Activated CD8-positive, alpha-beta memory T cell treated with anti-CD3 and anti-CD28 coated beads, Interleukin-2, amount 10 ng/mL, durations not matched to agents 7 days and 5 days (primary cell): ENCODE measurements around the gene PRIM1. TPM values are rescaled to one million over a fixed set of nuclear protein-coding genes. Genes with fewer than 3 reads are reported as not detected.
A peak's percentile ranks its signal among the peaks of the same experiment; 100 is the strongest.
"Not testable (repeated sequence)": the region's sequence is repeated elsewhere in the genome, so short reads cannot be mapped to it uniquely, and the experiment has no call there.

Experiments used
- ATAC-seq: fragments of 150-1000 bp; cut with Tn5 transposase; one replicate; pipeline ENCODE4 v1.10.0; 2021; ENCODE audit warnings: moderate library complexity
- CTCF ChIA-PET: fragments of 350-600 bp; sonication (Branson Sonifier 250); formaldehyde crosslinking; loops from one replicate; lab custom pipeline; 2021; ENCODE audit warnings: antibody characterized with exemption; lab: Charles Lee
- DNase-seq: peaks from one replicate; pipeline ENCODE4 v3.0.0-alpha.2; 2020
- H3K27ac Mint-ChIP-seq: one replicate; pipeline ENCODE4 v1.8.0; 2021; ENCODE audit warnings: mild to moderate bottlenecking, mixed read lengths
- H3K27me3 Mint-ChIP-seq: one replicate; pipeline ENCODE4 v1.8.0; 2021; ENCODE audit warnings: mixed read lengths
- H3K36me3 Mint-ChIP-seq: one replicate; pipeline ENCODE4 v1.8.0; 2021; ENCODE audit warnings: mild to moderate bottlenecking, mixed read lengths
- H3K4me1 Mint-ChIP-seq: one replicate; pipeline ENCODE4 v1.8.0; 2021; ENCODE audit warnings: mixed read lengths
- H3K4me3 Mint-ChIP-seq: one replicate; pipeline ENCODE4 v1.8.0; 2021; ENCODE audit warnings: mild to moderate bottlenecking, moderate library complexity, mixed read lengths
- H3K9me3 Mint-ChIP-seq: one replicate; pipeline ENCODE4 v1.8.0; 2022; ENCODE audit warnings: low read depth, mixed read lengths
- total RNA-seq, 2 experiments: library from RNA; stranded (reverse); gene quantifications; one replicate each; pipeline ENCODE4 v1.2.3, GENCODE V29; 2021

The PRIM1 gene
- total RNA-seq, 2 experiments from 2014 or later = 62.9 to 65.3 TPM

- Mint-ChIP-seq H3K27ac (no peak overlapping the region), H3K27me3 (no peaks in the 10 kb centered on the region), H3K9me3 (peaks cover 2% of the 10 kb centered on the region), H3K4me3 (peak overlapping the region; percentile 34), H3K4me1 (peaks cover 38% of the 10 kb centered on the region), H3K36me3 (peaks cover 25% of the 10 kb centered on the region)
- CTCF ChIA-PET = interaction anchor here (0.5 to 10.1 kb wide), 11 partner anchors 9 to 510 kb away, joined by 3 to 107 read pairs (median 3); partner anchors contain the start of gene HSD17B6
- DNase-seq = no peak
- no peak for ATAC-seq
Measured at GRCh38 chr12:56753566-56753965, 1.4 kb upstream of the PRIM1 start.

GRCh38 chr12:56750596-56750995 lies 1.5 kb downstream of the PRIM1 start:
- CTCF ChIA-PET = interaction anchor here (1.1 kb wide), 2 partner anchors 8 to 64 kb away, joined by 3 read pairs; no protein-coding TSS in a partner anchor
- Mint-ChIP-seq H3K36me3 (peaks cover 43% of the 10 kb centered on the region), H3K27ac (peak overlapping the region; percentile 40), H3K4me3 (peak overlapping the region; percentile 92), H3K4me1 (peaks cover 47% of the 10 kb centered on the region)
- DNase-seq, H3K27me3 Mint-ChIP-seq, H3K9me3 Mint-ChIP-seq, ATAC-seq: not testable (repeated sequence)

DNA sequence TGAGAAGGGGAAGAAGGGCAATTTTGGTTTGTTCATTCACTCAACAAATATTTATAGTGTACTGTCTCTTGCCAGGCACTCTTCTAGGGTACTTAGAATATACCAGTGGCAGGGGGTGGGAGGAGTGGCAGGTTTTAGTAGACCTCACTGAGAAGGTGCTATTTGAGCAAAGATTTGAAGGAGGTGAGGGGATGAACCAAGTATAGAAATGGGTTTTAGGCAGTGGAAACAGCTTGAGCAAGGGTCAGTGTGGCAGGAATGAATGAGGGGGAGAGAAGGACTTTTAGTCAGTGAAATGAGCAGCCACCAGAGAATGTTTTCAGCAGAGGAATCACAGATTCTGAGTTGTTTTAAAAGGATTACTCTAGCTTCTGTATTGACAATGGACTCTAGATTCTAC lies 2.3 kb downstream of the PRIM1 start:
- CTCF ChIA-PET = interaction anchor here (1.1 to 1.5 kb wide), 2 partner anchors 64 to 251 kb away, joined by 3 read pairs; no protein-coding TSS in a partner anchor
- no peaks in the 10 kb centered on the region for H3K9me3 Mint-ChIP-seq
- H3K4me1 Mint-ChIP-seq = peaks cover 43% of the 10 kb centered on the region
- peaks cover 46% of the 10 kb centered on the region for H3K36me3 Mint-ChIP-seq
- H3K4me3 Mint-ChIP-seq = peak overlapping the region; percentile 92
- ATAC-seq (no peak), DNase-seq (no peak)
- no peaks in the 10 kb centered on the region for H3K27me3 Mint-ChIP-seq
- peak overlapping the region; percentile 70 for H3K27ac Mint-ChIP-seq

GRCh38 chr12:56749359-56749758 lies 2.8 kb downstream of the PRIM1 start:
- Mint-ChIP-seq H3K4me1 (peaks cover 43% of the 10 kb centered on the region), H3K27ac (peak overlapping the region; percentile 70), H3K27me3 (no peaks in the 10 kb centered on the region), H3K9me3 (no peaks in the 10 kb centered on the region), H3K36me3 (peaks cover 46% of the 10 kb centered on the region), H3K4me3 (no peak overlapping the region)
- no peak for ATAC-seq
- DNase-seq = no peak
- CTCF ChIA-PET = interaction anchor here (1.5 kb wide), 1 partner anchor 252 kb away, joined by 3 read pairs; no protein-coding TSS in a partner anchor

DNA sequence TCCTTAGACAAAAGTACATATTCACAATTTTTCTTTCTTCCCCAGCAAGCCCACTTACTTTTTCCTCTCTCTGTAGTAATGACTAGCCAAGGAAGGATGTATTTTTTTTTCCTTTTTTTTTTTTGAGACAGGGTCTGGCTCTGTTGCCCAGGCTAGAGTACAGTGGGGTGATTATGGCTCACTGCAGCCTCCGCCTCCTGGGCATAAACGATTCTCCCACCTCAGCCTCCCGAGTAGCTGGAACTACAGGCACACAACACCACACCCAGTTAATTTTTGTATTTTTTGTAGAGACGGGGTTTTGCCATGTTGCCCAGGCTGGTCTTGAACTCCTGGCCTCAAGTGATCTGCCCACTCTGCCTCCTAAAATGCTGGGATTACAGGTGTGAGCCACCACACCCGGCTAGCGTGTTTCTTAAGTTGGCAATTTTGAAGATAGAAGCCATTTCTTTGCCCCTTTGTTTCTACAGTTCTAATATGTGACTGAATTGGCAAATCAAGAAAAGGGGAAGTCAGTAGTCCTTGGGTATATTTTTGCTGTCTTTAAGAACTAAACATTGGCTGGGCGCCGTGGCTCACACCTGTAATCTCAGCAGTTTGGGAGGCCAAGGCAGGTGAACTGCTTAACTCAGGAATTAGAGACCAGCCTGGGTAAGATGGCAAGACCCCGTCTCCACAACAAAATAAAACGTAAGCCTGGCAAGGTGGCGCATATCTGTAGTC lies 23.8 kb downstream of the PRIM1 start:
- no peaks in the 10 kb centered on the region for H3K27me3 Mint-ChIP-seq
- DNase-seq (no peak), ATAC-seq (no peak)
- no peak overlapping the region for H3K4me3 Mint-ChIP-seq
- no peaks in the 10 kb centered on the region for H3K9me3 Mint-ChIP-seq
- H3K27ac Mint-ChIP-seq = peak overlapping the region; percentile 24
- CTCF ChIA-PET = interaction anchor here (1.2 kb wide), 1 partner anchor 384 kb away, joined by 3 read pairs; no protein-coding TSS in a partner anchor
- H3K36me3 Mint-ChIP-seq = peaks cover 59% of the 10 kb centered on the region
- peaks cover 19% of the 10 kb centered on the region for H3K4me1 Mint-ChIP-seq

GRCh38 chr12:56726196-56726675 lies 25.9 kb downstream of the PRIM1 start:
- CTCF ChIA-PET = interaction anchor here (0.9 to 2.4 kb wide), 8 partner anchors 14 to 91 kb away, joined by 3 to 6 read pairs (median 4); partner anchors contain the start of genes HSD17B6, PRIM1 and PTGES3
- not testable (repeated sequence) for H3K9me3 Mint-ChIP-seq, ATAC-seq, DNase-seq, H3K27me3 Mint-ChIP-seq
- peaks cover 64% of the 10 kb centered on the region for H3K36me3 Mint-ChIP-seq
- peak overlapping the region; percentile 98 for H3K4me3 Mint-ChIP-seq
- peak overlapping the region; percentile 96 for H3K27ac Mint-ChIP-seq
- peaks cover 39% of the 10 kb centered on the region for H3K4me1 Mint-ChIP-seq

- DNase-seq (no peak), ATAC-seq (no peak)
- no peaks in the 10 kb centered on the region for H3K9me3 Mint-ChIP-seq
- H3K27ac Mint-ChIP-seq = peak overlapping the region; percentile 96
- no peaks in the 10 kb centered on the region for H3K27me3 Mint-ChIP-seq
- peaks cover 44% of the 10 kb centered on the region for H3K4me1 Mint-ChIP-seq
- CTCF ChIA-PET = interaction anchor here (0.6 to 2.4 kb wide), 16 partner anchors 15 to 503 kb away, joined by 3 to 6 read pairs (median 4); partner anchors contain the start of genes HSD17B6, PRIM1, PTGES3 and RNF41
- peaks cover 64% of the 10 kb centered on the region for H3K36me3 Mint-ChIP-seq
- H3K4me3 Mint-ChIP-seq = peak overlapping the region; percentile 98
Measured at GRCh38 chr12:56725723-56726102, 26.4 kb downstream of the PRIM1 start.

- Mint-ChIP-seq H3K4me3 (peak within 1 kb of the TSS; percentile 98), H3K9me3 (no peaks in the 10 kb centered on the region), H3K36me3 (peaks cover 70% of the 10 kb centered on the region), H3K27me3 (no peaks in the 10 kb centered on the region), H3K4me1 (peaks cover 49% of the 10 kb centered on the region), H3K27ac (peak within 1 kb of the TSS; percentile 96)
- CTCF ChIA-PET = interaction anchor here (0.6 to 2.4 kb wide), 14 partner anchors 15 to 503 kb away, joined by 3 to 6 read pairs (median 4); partner anchors contain the start of genes HSD17B6, PRIM1, PTGES3 and RNF41
- ATAC-seq (peak; percentile 95), DNase-seq (peak; percentile 100)
Measured at GRCh38 chr12:56724972-56725722, 27.0 kb downstream of the PRIM1 start, which contains the start of gene NACA. Gene NACA, minus strand, starts transcription at chr12:56725299. Its CDS starts 778 bp downstream, at chr12:56724521.

DNA sequence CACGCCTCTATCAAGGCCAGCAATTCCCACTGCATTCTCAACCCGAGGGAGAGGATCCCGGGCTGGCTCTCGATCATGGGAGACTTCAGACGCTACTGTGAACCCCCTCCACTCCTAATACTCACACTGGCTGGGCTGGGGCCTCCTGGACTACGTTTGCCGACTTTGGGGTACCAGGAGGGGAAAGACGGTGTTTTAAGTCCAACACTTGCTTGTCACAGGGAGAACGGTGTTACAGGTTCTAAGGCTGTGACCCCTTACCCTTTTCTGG lies 27.5 kb downstream of the PRIM1 start:
- H3K27ac Mint-ChIP-seq = peak overlapping the region; percentile 96
- CTCF ChIA-PET = no interaction called here
- ATAC-seq (no peak), DNase-seq (no peak)
- peaks cover 55% of the 10 kb centered on the region for H3K4me1 Mint-ChIP-seq
- H3K9me3 Mint-ChIP-seq = no peaks in the 10 kb centered on the region
- peaks cover 70% of the 10 kb centered on the region for H3K36me3 Mint-ChIP-seq
- peak overlapping the region; percentile 98 for H3K4me3 Mint-ChIP-seq
- H3K27me3 Mint-ChIP-seq = no peaks in the 10 kb centered on the region

- CTCF ChIA-PET = interaction anchor here (0.6 kb wide), 1 partner anchor 49 kb away, joined by 4 read pairs; no protein-coding TSS in a partner anchor
- peaks cover 60% of the 10 kb centered on the region for H3K4me1 Mint-ChIP-seq
Measured at GRCh38 chr12:56723889-56724700, 28.0 kb downstream of the PRIM1 start.

GRCh38 chr12:56723352-56723751 lies 28.8 kb downstream of the PRIM1 start:
- H3K9me3 Mint-ChIP-seq = no peaks in the 10 kb centered on the region
- no peak for ATAC-seq
- CTCF ChIA-PET = interaction anchor here (0.6 kb wide), 1 partner anchor 48 kb away, joined by 4 read pairs; no protein-coding TSS in a partner anchor
- H3K4me3 Mint-ChIP-seq = peak overlapping the region; percentile 98
- H3K27me3 Mint-ChIP-seq = no peaks in the 10 kb centered on the region
- H3K36me3 Mint-ChIP-seq = peaks cover 74% of the 10 kb centered on the region
- DNase-seq = no peak
- H3K4me1 Mint-ChIP-seq = peaks cover 66% of the 10 kb centered on the region
- H3K27ac Mint-ChIP-seq = peak overlapping the region; percentile 96

More at GRCh38 chr12:56723889-56724700, 28.0 kb downstream of the PRIM1 start:
- H3K27me3 Mint-ChIP-seq = no peaks in the 10 kb centered on the region
- ATAC-seq (no peak), DNase-seq (no peak)
- H3K27ac Mint-ChIP-seq = peak overlapping the region; percentile 96
- H3K9me3 Mint-ChIP-seq = no peaks in the 10 kb centered on the region
- peaks cover 69% of the 10 kb centered on the region for H3K36me3 Mint-ChIP-seq
- peak overlapping the region; percentile 98 for H3K4me3 Mint-ChIP-seq

DNA sequence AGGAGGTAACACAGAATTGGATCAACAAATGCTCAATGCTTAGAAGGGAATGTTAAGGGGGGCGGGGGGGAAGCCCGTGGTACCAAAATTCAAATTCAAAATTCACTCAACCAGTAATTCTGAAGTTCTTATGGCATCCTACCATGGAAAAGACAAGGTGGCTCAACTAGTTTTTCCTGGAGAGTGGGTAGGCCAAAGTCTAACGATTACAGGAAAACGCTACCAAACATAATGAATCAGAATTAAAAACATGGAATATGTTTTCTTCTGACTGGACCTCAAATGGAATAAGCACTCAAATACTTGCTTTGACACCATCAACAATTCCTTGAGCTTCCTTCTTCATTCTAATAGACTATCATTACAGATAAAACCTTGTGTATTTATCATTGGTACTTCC lies 29.3 kb downstream of the PRIM1 start:
- Mint-ChIP-seq H3K27me3 (no peaks in the 10 kb centered on the region), H3K36me3 (peaks cover 72% of the 10 kb centered on the region), H3K27ac (peak overlapping the region; percentile 79), H3K4me1 (peaks cover 66% of the 10 kb centered on the region), H3K9me3 (no peaks in the 10 kb centered on the region), H3K4me3 (peak overlapping the region; percentile 98)
- ATAC-seq (no peak), DNase-seq (no peak)
- CTCF ChIA-PET = no interaction called here
